Tibial nerve (tissue), 3 donors: ENCODE measurements around the gene KCTD14.

Source experiments
- POLR2A ChIP-seq, 2 donors: fragments of 450-650 bp; IDR thresholded peaks; one replicate each; pipeline ENCODE4 v1.6.1; 2017; ENCODE audit warnings: antibody characterized with exemption in 2 of 2, mild to moderate bottlenecking in 2 of 2, moderate library complexity in 2 of 2
- TF ChIP-seq, protein P1 (sequence below), 5 experiments: fragments of 200-600 bp in 3 of 5; fragments of 450-650 bp in 2 of 5; sonication (generic) in 3 of 5; IDR thresholded peaks; one replicate each; pipeline ENCODE4 v1.5.1; 2016 to 2019; ENCODE audit warnings: antibody characterized with exemption in 5 of 5, mild to moderate bottlenecking in 3 of 5, moderate library complexity in 2 of 5

DNA sequence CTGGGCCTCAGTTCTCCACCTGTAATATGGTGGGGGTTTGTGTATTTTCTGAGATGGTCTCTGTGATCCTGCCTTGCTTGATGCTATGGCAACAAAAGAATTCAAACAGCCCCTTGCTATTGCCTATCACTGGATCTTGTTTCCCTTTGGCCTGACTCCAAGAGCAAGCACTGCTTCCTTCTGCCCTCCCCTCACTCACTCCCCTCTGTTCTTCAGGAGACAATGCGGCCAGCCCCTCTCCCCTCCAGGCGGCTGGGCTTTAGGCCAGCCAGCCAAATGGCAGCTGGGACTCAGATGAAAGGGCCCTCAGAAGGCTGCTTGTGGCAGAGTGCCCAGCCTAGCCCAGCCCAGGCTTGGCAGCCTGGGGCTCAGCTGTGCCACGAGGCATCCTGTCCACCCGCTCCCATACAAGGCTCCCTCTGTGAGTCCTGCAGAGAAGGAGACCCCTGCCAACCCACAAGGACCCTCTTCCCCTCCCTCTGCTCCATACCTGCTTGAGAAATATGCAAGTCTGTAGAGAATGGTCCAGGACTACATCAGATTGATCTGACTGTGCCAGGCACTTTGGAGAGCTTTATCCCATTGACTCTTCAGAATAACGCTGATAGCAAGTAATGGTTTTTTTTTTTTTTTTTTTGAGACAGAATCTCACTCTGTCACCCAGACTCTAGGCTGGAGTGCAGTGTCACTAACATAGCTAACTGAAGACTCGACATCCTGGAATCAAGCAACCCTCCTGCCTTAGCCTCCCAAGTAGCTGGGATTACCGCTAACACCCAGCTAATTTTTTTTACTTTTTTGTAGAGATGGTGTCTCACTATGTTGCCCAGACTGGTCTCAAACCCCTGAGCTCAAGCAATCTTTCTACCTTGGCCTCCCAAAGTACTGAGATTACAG, 7.6 kb upstream of the KCTD14 start:
- TF ChIP-seq, protein P1, sequence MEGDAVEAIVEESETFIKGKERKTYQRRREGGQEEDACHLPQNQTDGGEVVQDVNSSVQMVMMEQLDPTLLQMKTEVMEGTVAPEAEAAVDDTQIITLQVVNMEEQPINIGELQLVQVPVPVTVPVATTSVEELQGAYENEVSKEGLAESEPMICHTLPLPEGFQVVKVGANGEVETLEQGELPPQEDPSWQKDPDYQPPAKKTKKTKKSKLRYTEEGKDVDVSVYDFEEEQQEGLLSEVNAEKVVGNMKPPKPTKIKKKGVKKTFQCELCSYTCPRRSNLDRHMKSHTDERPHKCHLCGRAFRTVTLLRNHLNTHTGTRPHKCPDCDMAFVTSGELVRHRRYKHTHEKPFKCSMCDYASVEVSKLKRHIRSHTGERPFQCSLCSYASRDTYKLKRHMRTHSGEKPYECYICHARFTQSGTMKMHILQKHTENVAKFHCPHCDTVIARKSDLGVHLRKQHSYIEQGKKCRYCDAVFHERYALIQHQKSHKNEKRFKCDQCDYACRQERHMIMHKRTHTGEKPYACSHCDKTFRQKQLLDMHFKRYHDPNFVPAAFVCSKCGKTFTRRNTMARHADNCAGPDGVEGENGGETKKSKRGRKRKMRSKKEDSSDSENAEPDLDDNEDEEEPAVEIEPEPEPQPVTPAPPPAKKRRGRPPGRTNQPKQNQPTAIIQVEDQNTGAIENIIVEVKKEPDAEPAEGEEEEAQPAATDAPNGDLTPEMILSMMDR (IDR thresholded peaks at IDR 0.05), result no peak
- no peak for TF ChIP-seq POLR2A (IDR thresholded peaks at IDR 0.05)
